GOT3 (cell line): Measurements from ENCODE around the gene GNAT2.
"Not testable (repeated sequence)": the region's sequence is repeated elsewhere in the genome, so short reads cannot be mapped to it uniquely, and the experiment has no call there.

Source experiments
- DNase-seq: peaks from one replicate; lab custom pipeline; 2025; ENCODE audit warnings: mixed read lengths; lab: John Stamatoyannopoulos, UW

The GNAT2 gene

DNA sequence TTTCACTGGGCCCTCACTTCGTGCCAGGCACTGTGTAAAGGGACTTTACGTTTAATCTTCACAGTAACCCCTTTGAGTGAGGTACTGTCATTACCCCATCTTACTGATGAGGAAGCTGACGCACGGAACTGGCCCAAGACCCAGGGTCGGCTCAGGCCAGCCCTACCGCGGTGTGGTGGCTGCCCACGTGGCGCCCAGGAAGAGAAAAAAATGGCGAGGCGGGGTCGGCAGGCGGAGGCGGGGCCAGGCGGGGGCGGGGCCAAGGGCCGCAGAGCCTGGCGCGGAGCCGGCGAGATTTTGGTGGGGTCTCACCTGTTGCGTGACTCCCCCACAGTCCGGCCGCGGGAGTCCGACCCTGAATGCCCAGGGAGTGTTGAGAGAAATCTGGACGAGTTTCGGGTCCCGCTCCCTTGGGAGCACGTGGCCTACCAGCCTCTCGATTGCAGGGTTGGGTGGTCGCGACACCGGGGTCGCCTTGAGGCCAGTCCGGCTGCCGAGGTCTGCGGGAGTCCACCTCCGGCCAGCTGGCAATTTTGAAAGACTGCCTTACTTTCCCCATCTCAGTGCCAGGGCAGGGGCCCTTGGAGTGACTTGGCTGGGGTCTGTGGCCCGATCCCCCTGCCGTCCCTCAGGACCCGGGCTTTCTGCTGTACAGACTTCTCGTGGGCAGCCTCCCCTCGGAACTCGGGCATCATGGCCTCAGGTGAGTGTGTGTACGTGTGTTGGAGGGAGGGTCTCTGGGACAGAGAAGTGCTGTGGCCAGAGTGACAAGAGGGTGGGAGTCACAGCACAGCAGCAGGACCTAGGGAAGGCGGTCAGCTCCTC is at the start of gene GNAT2, which contains the start of gene AMPD2:
Gene GNAT2, minus strand, starts transcription at position 41 of the 825 bp plus-strand sequence. CDS start 6,746 bp downstream, outside the sequence.
Gene AMPD2, plus strand, starts transcription at position 262 of the 825 bp plus-strand sequence. CDS start 1,339 bp downstream, outside the sequence.
- DNase-seq = peak; percentile 13

DNA sequence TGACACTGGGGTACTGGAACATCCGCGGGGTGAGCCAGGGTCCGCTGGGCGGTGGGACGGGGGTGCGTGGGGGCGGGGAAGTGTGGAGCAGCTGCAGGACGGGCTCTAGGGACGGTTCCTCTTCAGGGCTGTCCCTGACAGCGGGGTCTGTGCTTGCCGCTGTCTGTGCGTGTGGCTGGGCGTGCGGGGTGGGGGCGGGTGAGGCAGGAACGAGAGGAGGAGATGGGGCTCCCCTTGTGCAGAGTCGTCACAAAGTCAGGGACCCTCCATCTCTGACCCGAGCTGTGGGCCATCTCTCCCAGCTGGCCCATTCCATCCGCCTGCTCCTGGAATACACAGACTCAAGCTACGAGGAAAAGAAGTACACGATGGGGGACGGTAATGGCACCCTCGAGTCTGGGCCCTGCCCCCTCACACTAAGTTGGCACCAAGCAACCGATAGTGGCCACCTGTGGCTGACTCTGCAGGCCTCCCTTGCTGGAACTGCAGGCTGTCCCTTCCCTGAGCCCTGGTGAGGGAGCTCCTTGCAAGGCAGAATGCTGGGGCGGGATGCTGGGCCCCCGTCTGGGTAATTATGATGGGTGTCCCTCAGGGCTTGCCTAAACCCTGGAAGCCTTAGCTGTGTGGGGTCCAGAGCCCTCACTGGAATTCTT is 48.8 kb upstream of the GNAT2 start:
- no peak for DNase-seq

DNA sequence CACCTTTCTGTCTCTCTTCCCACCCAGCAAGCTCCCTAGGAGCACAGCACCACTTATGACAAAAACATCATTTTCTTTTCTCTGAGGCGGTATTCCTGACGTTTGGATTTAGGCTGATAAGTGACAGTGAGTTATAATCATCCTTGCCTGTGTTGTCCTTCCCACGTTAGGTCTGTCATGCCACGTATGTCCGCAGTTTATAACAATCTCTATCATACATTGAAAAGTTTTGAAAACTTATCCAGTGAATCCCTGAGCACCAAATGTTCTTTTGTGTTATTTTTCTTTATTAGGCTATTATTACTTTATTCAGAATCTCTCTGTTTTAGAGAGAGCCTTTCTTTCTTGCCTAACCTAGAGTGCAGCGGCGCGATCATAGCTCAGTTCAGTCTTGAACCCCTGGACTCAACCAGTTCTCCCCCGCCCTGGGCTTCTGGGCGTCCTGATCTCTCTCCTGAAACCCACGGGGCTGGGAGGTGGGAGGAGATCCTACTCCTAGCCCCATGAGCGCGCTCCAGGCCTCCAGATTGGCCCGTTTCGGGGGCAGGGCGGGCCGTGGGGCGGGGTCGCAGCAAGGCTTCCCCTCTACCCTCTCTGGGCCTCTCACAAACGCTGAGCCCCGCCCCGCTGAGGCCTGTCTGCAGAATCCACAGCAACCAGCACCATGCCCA is 48.2 kb upstream of the GNAT2 start, which contains the start of gene GSTM2:
Gene GSTM2, plus strand, starts transcription at position 606 of the 671 bp plus-strand sequence. Its CDS starts 59 bp downstream, at position 665.
- DNase-seq = peak; percentile 33

DNA sequence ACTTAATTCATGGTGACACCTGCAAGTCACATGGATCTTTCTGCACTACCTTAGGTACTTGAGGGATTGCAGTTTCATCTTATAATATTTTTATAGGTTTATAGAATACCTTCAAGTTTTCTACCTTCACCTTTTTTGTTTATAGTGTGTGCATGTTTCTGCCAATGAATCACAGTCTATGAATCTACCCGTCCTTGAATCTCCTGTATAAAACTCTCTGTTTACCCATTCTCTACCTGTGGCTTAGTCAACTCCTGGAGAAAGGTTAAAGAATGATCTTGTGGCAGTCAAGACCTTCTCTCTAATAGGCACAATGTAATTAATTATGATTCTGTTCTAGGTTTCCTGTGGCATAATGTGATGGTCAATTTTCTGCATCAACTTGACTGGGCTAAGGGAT is 45.3 kb upstream of the GNAT2 start:
- DNase-seq = no peak

DNA sequence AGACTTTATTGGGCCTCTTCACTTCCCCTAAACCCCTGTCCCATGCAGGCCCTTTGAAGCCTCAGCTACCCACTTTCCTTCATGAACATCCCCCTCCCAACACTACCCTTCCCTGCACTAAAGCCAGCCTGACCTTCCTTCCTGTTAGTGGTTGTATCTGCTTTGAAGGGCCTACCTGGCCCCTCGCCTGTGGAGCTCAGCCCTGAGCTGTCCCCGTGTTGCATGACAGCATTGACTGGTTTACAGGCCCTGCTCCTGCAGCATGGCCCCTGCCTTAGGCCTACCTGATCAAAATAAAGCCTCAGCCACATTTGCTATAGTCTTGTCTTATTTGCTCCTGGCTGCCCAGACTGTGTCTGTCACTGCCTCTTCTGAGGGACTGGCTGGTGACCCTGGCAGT is 42.0 kb upstream of the GNAT2 start:
- no peak for DNase-seq

DNA sequence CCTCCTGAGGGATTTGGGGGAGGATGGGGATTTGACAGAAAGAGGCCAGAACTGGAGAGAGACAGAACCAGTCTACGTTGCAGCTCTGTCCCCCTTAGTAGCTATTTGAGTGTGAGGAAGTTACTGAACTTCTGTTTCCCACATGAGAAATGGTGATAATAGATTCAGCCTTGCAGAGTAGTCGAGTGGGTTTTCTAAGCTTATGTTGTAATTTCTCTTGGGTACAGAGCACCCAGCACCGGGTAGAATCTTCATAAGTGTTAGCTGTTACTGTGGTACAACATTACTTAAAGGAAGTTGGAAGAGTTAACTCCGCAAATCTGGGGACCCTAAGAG is 41.2 kb upstream of the GNAT2 start:
- DNase-seq = not testable (repeated sequence)

DNA sequence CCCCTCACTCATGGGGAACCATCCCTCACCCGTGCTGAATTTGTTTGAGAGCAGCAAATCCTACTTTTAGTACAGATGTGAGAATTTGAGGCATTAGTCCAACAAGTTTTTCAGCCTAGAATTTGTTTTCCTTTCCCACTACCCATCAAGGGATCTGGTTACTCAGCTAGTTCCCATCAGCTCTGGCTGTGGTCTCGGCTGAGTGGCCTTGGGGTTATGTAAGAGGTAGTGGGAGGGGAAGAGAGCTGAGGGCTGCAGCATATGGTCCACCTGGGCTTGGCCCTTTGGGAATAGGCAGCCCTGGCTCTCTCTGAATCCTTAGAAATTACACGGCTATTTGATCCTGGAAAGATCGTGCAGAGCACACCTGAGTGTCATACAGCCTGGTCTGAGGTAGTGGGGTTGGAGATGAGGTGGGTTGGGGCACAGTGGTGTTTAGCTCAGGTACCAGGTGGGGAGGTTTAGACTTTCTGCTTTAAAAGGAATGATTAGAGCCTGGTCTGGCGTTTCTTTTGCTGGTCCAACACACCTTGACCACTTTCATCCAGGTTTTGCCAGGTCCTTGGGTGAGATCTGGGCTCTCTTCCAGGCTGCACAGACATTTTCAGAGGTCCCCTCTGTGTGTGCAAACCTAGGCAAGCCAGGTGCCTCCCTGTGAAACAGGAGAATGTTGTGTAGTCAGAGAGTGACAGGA is 40.7 kb upstream of the GNAT2 start:
- no peak for DNase-seq

DNA sequence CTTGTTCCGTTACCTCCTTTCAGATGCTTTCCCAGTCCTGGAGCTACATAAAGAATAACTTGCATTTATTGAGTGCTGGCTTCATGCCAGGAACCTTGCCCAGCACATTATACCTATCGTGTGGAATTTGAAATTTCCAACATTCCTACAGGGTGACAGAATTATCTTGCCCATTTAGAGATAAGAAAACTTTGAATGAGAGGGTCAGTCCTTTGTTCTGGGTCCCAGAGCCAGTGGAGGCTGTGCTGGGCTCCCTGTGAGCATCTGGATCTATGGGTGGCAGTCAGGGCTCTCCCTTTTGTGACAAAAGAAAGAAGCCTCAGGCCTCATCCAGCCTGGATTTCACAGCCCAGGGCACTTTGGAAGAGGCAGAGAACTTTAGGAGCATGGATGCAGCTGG is 39.7 kb upstream of the GNAT2 start:
- no peak for DNase-seq

DNA sequence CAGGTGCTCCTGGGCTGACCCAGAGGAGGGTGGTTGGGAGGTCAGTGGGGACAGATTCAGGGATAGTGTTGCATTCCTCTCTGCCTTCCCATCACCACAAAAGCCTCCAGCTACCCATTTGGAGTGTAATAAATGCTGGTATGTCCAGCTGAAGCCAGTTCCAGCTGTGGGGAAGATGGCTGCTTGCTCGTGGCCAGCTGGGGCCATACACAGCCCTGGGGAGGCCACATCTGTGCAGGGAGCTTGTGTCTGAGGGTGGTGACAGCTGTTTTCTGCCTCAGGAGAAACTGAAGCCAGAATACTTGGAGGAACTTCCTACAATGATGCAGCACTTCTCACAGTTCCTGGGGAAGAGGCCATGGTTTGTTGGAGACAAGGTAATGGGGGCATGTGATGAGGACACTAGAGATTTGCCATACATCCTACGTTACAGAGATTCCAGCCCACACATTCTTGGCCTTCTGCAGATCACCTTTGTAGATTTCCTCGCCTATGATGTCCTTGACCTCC is 39.2 kb upstream of the GNAT2 start:
- DNase-seq = no peak

DNA sequence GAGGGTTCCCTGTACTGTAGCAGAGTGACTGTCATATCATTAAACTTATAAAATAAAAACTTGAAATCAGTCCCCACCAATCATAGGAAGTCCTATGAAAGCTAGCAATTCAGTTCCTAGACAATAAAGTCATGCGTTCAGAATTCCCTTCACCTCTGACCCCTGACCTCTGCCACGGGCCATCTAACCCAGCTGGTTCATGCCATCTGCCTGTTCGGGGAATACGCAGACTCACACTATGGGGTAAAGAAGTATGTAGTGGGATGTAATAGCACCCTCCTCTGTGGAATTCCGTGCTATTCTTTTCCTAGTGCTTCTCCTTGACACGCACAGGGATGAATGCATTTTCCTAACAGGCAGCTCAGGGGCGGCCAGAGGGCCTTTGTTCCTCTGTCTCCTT is 38.6 kb upstream of the GNAT2 start:
- no peak for DNase-seq

DNA sequence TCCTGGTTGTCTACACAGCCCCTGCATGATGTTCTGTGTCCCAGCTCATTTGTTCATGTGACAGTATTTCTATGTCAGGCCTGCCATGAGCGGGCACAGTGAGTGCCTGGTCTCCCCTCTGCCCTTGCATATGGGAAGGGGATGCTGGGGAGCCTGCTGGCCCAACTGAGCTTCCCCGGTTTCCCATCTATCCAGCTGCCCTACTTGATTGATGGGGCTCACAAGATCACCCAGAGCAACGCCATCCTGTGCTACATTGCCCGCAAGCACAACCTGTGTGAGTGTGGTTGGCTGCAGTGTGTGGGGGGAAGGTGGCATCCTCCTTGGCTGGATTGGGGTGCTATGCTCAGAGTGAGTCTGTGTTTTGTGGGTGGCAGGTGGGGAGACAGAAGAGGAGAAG is 38.0 kb upstream of the GNAT2 start:
- DNase-seq = no peak

DNA sequence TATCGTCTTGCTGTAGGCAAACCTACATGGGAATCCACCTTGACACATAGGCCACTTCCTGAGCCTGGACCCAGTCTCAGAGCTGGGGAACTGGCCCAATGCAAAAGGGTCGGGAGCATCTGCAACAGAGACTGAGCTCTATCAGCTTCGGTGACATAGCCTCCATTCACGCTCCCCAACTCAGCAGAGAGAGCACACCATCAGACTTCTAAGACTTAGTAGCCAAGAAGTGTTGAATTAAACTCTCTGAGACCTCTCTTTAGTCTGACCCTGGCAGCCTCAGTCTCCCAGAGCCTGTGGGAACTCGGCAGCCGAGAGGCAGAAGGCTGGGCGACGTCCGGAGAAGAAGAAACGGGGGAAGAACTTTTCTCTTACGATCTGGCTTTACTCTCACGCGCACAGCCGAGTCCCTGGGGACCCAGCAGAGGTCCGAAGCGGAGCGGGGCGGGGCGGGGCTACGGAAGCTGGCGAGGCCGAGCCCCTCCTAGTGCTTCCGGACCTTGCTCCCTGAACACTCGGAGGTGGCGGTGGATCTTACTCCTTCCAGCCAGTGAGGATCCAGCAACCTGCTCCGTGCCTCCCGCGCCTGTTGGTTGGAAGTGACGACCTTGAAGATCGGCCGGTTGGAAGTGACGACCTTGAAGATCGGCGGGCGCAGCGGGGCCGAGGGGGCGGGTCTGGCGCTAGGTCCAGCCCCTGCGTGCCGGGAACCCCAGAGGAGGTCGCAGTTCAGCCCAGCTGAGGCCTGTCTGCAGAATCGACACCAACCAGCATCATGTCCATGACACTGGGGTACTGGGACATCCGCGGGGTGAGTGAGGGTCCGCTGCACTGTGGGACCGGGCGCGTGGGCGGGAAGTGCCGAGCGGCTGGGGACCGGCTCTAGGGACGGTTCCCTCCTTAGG is 36.5 kb upstream of the GNAT2 start, which contains the start of gene GSTM4:
Gene GSTM4, plus strand, starts transcription at position 485 of the 905 bp plus-strand sequence. Its CDS starts 291 bp downstream, at position 776.
- DNase-seq = peak; percentile 5

DNA sequence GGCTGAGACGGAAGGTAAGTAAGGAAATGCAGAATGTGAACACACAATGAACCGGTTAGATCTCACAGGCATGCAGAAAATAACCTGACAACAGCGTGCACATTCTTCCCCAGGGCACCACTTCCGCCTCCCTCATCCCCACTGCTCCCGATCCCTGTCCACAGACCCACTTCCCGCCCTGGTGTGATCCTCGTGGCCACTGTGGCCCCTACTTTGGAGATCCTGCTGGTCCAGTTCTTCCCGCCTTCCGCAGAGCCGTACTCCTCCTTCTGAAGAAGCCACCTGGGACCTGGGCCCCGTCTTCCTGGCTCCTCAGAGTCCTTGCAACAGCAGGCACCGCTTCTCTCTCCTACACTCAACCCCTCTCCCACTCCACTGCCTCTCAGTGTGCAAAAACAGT is 35.1 kb upstream of the GNAT2 start:
- no peak for DNase-seq

DNA sequence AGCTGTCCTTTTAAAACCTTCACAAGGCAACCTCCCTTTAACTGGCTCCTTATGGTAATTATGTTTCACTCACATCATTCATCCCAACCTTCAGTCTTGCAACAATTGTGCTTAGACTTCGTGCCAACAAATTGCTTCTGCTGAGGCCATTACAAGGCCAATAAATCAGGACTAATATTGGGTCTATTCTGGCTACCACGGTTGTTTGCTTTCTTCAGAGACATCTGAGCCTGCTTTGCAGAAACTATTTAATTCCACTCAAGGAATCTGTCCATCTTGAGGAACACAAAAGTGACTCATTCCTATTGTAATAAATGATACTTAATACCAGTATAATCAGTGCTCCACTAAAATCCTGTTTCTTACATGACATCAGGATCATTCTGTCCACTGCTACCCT is 33.9 kb upstream of the GNAT2 start:
- no peak for DNase-seq

DNA sequence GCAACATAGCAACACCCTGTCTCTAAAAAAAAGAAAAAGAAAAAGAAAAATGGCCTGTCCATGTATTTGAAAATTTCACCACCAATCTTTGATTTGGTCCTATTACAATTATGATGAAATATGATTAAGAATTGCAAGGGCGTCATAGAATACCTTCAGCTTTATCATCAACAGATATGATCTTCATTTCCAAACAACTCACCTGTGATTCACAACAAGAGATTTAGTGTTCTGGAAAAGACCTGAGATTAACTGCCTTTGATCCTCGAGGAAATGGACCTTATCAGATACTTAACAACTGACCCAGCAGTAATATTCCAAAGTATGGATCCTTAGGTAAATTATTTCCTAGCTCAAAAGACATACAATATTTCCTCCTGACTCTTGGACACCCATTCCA is 33.0 kb upstream of the GNAT2 start:
- DNase-seq = no peak

DNA sequence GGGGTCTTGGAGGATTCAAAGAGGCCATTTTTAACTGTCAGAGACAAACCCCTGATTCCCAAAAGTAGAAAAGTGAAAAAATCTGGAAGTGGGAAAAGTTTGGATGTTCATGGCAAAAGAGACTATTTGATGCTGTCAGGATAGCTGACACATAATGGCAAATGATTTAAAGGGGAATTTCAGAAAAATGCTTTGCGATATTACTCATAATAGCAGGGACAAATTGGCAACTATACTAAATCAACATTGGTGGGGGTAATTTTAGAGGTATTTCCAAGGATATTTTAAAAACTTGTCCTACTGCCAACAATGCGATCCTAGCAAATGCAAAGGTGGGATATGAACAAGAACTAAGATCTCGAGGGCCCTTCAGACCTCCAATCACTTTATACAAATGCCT is 31.2 kb upstream of the GNAT2 start:
- DNase-seq = no peak

DNA sequence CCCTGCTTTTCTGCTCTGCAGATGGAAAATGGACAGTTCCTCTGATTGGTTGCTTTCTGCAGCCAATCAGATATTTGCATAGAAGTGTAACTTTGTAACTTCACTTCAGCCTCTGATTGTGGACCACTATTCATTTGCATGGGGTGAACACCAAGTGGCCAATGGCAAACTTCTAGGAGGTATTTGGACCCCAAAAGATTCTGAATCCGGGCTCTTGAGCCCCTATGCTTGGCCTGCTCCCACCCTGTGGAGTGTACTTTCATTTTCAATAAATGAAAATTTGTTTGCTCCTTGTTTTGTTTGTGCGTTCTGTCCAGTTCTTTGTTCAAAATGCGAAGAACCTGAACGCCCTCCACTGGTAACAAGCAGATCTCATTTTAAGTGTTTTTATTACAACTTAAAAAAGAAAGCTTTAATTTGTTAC is 30.1 kb upstream of the GNAT2 start:
- no peak for DNase-seq

DNA sequence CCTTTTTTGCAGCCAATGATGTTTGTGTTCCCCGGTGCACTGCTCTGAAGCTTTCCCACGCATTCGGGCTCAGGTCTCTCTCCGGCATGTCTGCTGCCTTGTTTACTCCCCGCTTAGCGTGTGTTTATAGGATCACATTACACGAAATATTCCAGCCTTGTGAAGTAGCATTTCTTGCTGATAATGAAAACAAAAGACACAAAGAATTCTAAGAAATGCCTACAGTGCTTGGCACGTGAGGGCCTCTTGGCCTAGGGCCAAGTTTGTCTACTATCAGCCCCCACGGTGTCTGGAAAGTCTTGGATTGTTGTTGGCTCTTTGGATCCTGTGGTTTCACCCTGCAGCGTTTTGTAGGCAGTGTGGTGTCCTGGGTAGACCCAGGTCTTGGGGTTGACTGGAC is 25.3 kb upstream of the GNAT2 start:
- DNase-seq = no peak

DNA sequence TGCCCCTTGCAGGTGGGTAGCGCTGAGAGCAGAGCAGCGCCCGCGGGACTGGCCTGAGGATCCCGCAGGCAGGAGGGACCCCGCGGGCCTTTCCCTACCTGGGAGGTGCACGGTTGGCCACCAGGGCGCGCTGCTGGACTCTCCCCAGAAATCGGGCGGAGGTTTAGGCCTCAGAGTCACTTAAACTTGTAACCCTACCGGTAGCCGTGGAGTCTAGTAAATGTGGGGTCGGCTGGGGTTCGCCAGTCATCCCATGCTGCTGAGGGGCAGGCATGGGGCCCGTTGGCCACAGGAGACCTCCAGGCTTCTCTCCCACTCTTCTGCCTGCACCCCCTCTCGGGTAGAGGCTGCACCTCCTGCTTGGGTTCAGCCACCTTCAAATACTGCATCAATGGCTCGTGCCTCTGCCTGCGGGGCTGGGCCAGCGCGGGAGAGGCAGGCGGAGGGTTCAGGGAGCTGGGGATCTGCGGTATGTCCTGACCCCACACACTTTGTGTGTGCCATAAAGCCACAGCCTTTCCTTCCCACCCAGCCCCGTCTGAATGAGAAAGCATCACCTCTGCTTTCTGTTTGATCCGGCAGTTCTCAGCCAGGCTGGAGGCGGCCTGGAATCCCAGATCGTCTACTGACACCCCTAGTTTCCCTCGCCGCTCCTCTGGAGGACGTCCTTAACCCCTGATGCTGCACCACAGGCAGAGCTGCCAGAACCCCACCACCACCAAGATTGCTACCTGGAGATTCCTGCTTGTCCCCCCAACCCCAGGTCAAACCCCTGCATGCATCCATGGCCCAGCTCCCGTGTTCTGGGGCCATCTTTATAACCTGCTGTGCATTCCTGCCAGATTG is 24.2 kb upstream of the GNAT2 start:
- DNase-seq = peak; percentile 3

DNA sequence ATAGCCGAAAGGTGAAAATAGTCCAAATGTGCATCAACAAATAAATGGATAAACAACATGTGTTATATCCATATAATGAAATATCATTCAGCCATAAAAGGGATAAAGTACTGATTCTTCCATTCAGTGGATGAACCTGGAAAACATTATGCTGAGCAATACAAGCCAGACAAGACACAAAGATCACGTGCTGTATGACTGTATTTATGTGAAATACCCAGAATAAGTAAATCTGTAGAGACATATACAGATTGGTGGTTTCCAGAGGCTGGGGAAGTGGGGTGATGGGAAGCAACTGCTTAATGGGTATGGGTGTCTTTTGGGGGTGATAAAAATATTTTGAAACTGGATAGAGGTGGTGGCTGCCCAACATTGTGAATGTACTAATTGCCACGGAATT is 23.2 kb upstream of the GNAT2 start:
- no peak for DNase-seq
